ENCODE data around the gene ARPC5. TPM values are rescaled to one million over a fixed set of nuclear protein-coding genes. Genes with fewer than 3 reads are reported as not detected.
"Not testable (repeated sequence)": the region's sequence is repeated elsewhere in the genome, so short reads cannot be mapped to it uniquely, and the experiment has no call there.

Gene ARPC5
- polyA plus RNA-seq, 3 donors from 2014 or later: 638 to 995 (median 763) TPM

GRCh38 chr1:183618202-183618601 lies 17.4 kb downstream of the ARPC5 start:
- H3K4me1 Mint-ChIP-seq; H3K9me3 Mint-ChIP-seq; DNase-seq; H3K36me3 Mint-ChIP-seq; H3K27ac Mint-ChIP-seq; H3K27me3 Mint-ChIP-seq (ENCODE audit: low read depth in 3 of 3); H3K4me3 Mint-ChIP-seq: not testable (repeated sequence)

GRCh38 chr1:183612975-183613374 lies 22.6 kb downstream of the ARPC5 start:
- H3K27ac Mint-ChIP-seq, H3K4me3 Mint-ChIP-seq: not testable (repeated sequence)

GRCh38 chr1:183612407-183612806 lies 23.2 kb downstream of the ARPC5 start:
- no peak overlapping the region for H3K4me3 Mint-ChIP-seq
- DNase-seq: no peak
- H3K9me3 Mint-ChIP-seq: no peaks in the 10 kb centered on the region
- H3K36me3 Mint-ChIP-seq: no peaks in the 10 kb centered on the region
- H3K4me1 Mint-ChIP-seq: peaks cover 0 to 3% of the 10 kb centered on the region in 2 donors
- peaks cover 2 to 9% (median 7%) of the 10 kb centered on the region in 3 donors for H3K27me3 Mint-ChIP-seq (ENCODE audit: low read depth in 3 of 3)
- H3K27ac Mint-ChIP-seq: no peak overlapping the region

More at GRCh38 chr1:183612975-183613374, 22.6 kb downstream of the ARPC5 start:
- not testable (repeated sequence) for H3K27me3 Mint-ChIP-seq (ENCODE audit: low read depth in 3 of 3); H3K4me1 Mint-ChIP-seq; H3K9me3 Mint-ChIP-seq; H3K36me3 Mint-ChIP-seq; DNase-seq

GRCh38 chr1:183611021-183611420 lies 24.6 kb downstream of the ARPC5 start:
- H3K27me3 Mint-ChIP-seq (ENCODE audit: low read depth in 3 of 3): peaks cover 2 to 9% (median 7%) of the 10 kb centered on the region in 3 donors
- no peaks in the 10 kb centered on the region for H3K9me3 Mint-ChIP-seq
- H3K36me3 Mint-ChIP-seq: no peaks in the 10 kb centered on the region
- H3K4me1 Mint-ChIP-seq: no peaks in the 10 kb centered on the region
- no peak for DNase-seq
- no peak overlapping the region for H3K27ac Mint-ChIP-seq
- no peak overlapping the region for H3K4me3 Mint-ChIP-seq

GRCh38 chr1:183609759-183610452 lies 25.7 kb downstream of the ARPC5 start:
- Mint-ChIP-seq H3K4me1 (peaks cover 0 to under 1% of the 10 kb centered on the region in 2 donors), H3K27ac (no peak overlapping the region), H3K9me3 (no peaks in the 10 kb centered on the region), H3K36me3 (no peaks in the 10 kb centered on the region), H3K4me3 (no peak overlapping the region), H3K27me3 (ENCODE audit: low read depth in 3 of 3) (peaks cover 2 to 9% (median 7%) of the 10 kb centered on the region in 3 donors)
- no peak for DNase-seq

- no peaks in the 10 kb centered on the region for H3K9me3 Mint-ChIP-seq
- H3K27ac Mint-ChIP-seq: no peak overlapping the region
- peaks cover 4 to 6% of the 10 kb centered on the region in 2 donors for H3K4me1 Mint-ChIP-seq
- DNase-seq: no peak
- peaks cover 2 to 9% (median 8%) of the 10 kb centered on the region in 3 donors for H3K27me3 Mint-ChIP-seq (ENCODE audit: low read depth in 3 of 3)
- no peaks in the 10 kb centered on the region for H3K36me3 Mint-ChIP-seq
- no peak overlapping the region for H3K4me3 Mint-ChIP-seq
These were observed 26.3 kb downstream of the ARPC5 start for GRCh38 chr1:183609313-183609712.

- Mint-ChIP-seq H3K27ac (peak overlapping the region in 1 of 6 donors; percentile 30), H3K9me3 (no peaks in the 10 kb centered on the region), H3K36me3 (no peaks in the 10 kb centered on the region), H3K4me3 (no peak overlapping the region), H3K4me1 (peaks cover 10 to 14% of the 10 kb centered on the region in 2 donors), H3K27me3 (ENCODE audit: low read depth in 3 of 3) (peaks cover under 1 to 8% (median 2%) of the 10 kb centered on the region in 3 donors)
- DNase-seq: no peak
These were observed 28.1 kb downstream of the ARPC5 start for GRCh38 chr1:183607322-183607980.

- Mint-ChIP-seq H3K4me3 (no peak overlapping the region), H3K4me1 (peaks cover 10 to 14% of the 10 kb centered on the region in 2 donors), H3K9me3 (no peaks in the 10 kb centered on the region), H3K36me3 (no peaks in the 10 kb centered on the region), H3K27ac (no peak overlapping the region), H3K27me3 (ENCODE audit: low read depth in 3 of 3) (peaks cover 0 to 5% (median 0%) of the 10 kb centered on the region in 3 donors)
- no peak for DNase-seq
These were observed 29.7 kb downstream of the ARPC5 start for GRCh38 chr1:183605904-183606303.

GRCh38 chr1:183604815-183605214 lies 30.8 kb downstream of the ARPC5 start:
- Mint-ChIP-seq H3K27ac (no peak overlapping the region), H3K4me3 (no peak overlapping the region), H3K36me3 (no peaks in the 10 kb centered on the region), H3K9me3 (no peaks in the 10 kb centered on the region), H3K4me1 (peaks cover 10 to 14% of the 10 kb centered on the region in 2 donors), H3K27me3 (ENCODE audit: low read depth in 3 of 3) (peaks cover 0 to 6% (median 2%) of the 10 kb centered on the region in 3 donors)
- DNase-seq: no peak

GRCh38 chr1:183604038-183604808 lies 31.4 kb downstream of the ARPC5 start:
- H3K27ac Mint-ChIP-seq: peak overlapping the region in 2 of 6 donors; percentile 58 to 64
- peak overlapping the region in 3 of 5 donors; percentile 30 to 63 (median 46) for H3K4me3 Mint-ChIP-seq
- H3K9me3 Mint-ChIP-seq: no peaks in the 10 kb centered on the region
- H3K36me3 Mint-ChIP-seq: no peaks in the 10 kb centered on the region
- H3K4me1 Mint-ChIP-seq: peaks cover 10 to 14% of the 10 kb centered on the region in 2 donors
- peak in 1 of 3 donors; percentile 14 for DNase-seq
- H3K27me3 Mint-ChIP-seq (ENCODE audit: low read depth in 3 of 3): peaks cover 0 to 6% (median 2%) of the 10 kb centered on the region in 3 donors

GRCh38 chr1:183602510-183602909 lies 33.1 kb downstream of the ARPC5 start:
- peaks cover 0 to 11% (median 5%) of the 10 kb centered on the region in 3 donors for H3K27me3 Mint-ChIP-seq (ENCODE audit: low read depth in 3 of 3)
- H3K9me3 Mint-ChIP-seq: no peaks in the 10 kb centered on the region
- H3K27ac Mint-ChIP-seq: no peak overlapping the region
- no peak for DNase-seq
- peaks cover 10 to 19% of the 10 kb centered on the region in 2 donors for H3K4me1 Mint-ChIP-seq
- no peaks in the 10 kb centered on the region for H3K36me3 Mint-ChIP-seq
- H3K4me3 Mint-ChIP-seq: no peak overlapping the region

- Mint-ChIP-seq H3K4me3 (no peak overlapping the region), H3K4me1 (peaks cover 10 to 19% of the 10 kb centered on the region in 2 donors), H3K27me3 (ENCODE audit: low read depth in 3 of 3) (peaks cover 0 to 15% (median 5%) of the 10 kb centered on the region in 3 donors), H3K27ac (no peak overlapping the region), H3K9me3 (no peaks in the 10 kb centered on the region), H3K36me3 (no peaks in the 10 kb centered on the region)
- no peak for DNase-seq
These were observed 34.9 kb downstream of the ARPC5 start for GRCh38 chr1:183600634-183601033.

GRCh38 chr1:183600136-183600535 lies 35.4 kb downstream of the ARPC5 start:
- H3K27ac Mint-ChIP-seq: no peak overlapping the region
- H3K9me3 Mint-ChIP-seq: no peaks in the 10 kb centered on the region
- H3K27me3 Mint-ChIP-seq (ENCODE audit: low read depth in 3 of 3): peaks cover 0 to 18% (median 5%) of the 10 kb centered on the region in 3 donors
- DNase-seq: no peak
- H3K4me3 Mint-ChIP-seq: no peak overlapping the region
- no peaks in the 10 kb centered on the region for H3K36me3 Mint-ChIP-seq
- H3K4me1 Mint-ChIP-seq: peaks cover 10 to 19% of the 10 kb centered on the region in 2 donors

- no peaks in the 10 kb centered on the region for H3K36me3 Mint-ChIP-seq
- peaks cover 0 to 5% of the 10 kb centered on the region in 2 donors for H3K4me1 Mint-ChIP-seq
- no peak for DNase-seq
- no peaks in the 10 kb centered on the region for H3K9me3 Mint-ChIP-seq
- peak overlapping the region in 1 of 6 donors; percentile 13 for H3K27ac Mint-ChIP-seq
- H3K4me3 Mint-ChIP-seq: no peak overlapping the region
- peaks cover 3 to 13% (median 8%) of the 10 kb centered on the region in 3 donors for H3K27me3 Mint-ChIP-seq (ENCODE audit: low read depth in 3 of 3)
These were observed 37.2 kb downstream of the ARPC5 start for GRCh38 chr1:183598386-183598785.
